Lung (tissue), 12 donors: ENCODE results near the gene TIMP3. TPM values are rescaled to one million over a fixed set of nuclear protein-coding genes. Genes with fewer than 3 reads are reported as not detected.
"Not testable (repeated sequence)": the region's sequence is repeated elsewhere in the genome, so short reads cannot be mapped to it uniquely, and the experiment has no call there.

Experiments
- ATAC-seq: fragments of 200-7000 bp; cut with Tn5 transposase; one replicate; pipeline ENCODE4 v1.9.1; 2020; ENCODE audit warnings: moderate number of reproducible peaks; ENCODE audit not compliant: insufficient read depth, low FRiP score
- DNase-seq, 3 donors: peaks; one replicate each; pipeline ENCODE4 v3.0.0-alpha.2; 2013 to 2017
- H3K27ac ChIP-seq, 2 donors: one replicate each; pipeline ENCODE4 v1.5.1; 2013; ENCODE audit warnings: mild to moderate bottlenecking in 2 of 2, moderate library complexity in 2 of 2, control low read depth in 1 of 2, inconsistent platforms in 1 of 2, low read depth in 1 of 2, low read length in 1 of 2
- H3K27me3 ChIP-seq, 3 donors: one replicate each; pipeline ENCODE4 v1.5.1; 2013; ENCODE audit warnings: low read length in 2 of 3; ENCODE audit not compliant: control insufficient read depth in 3 of 3, insufficient read depth in 3 of 3
- H3K36me3 ChIP-seq, 4 donors: one replicate each; pipeline ENCODE4 v1.5.1; 2013; ENCODE audit warnings: low read length in 4 of 4, mild to moderate bottlenecking in 1 of 4, moderate library complexity in 1 of 4; ENCODE audit not compliant: control insufficient read depth in 4 of 4, insufficient read depth in 4 of 4
- H3K4me1 ChIP-seq, 5 donors: one replicate each; pipeline ENCODE4 v1.5.1; 2013; ENCODE audit warnings: low read length in 5 of 5, mild to moderate bottlenecking in 2 of 5, moderate library complexity in 1 of 5; ENCODE audit not compliant: control insufficient read depth in 5 of 5, insufficient read depth in 5 of 5
- H3K4me3 ChIP-seq: one replicate; pipeline ENCODE4 v1.5.1; 2013; ENCODE audit warnings: mild to moderate bottlenecking, control low read depth, moderate library complexity
- H3K9ac ChIP-seq, 2 donors: one replicate each; pipeline ENCODE4 v1.5.1; 2013; ENCODE audit warnings: low read length in 2 of 2, control low read depth in 1 of 2; ENCODE audit not compliant: insufficient read depth in 1 of 2
- H3K9me3 ChIP-seq, 4 donors: one replicate each; pipeline ENCODE4 v1.5.1; 2013; ENCODE audit warnings: low read length in 3 of 4, mild to moderate bottlenecking in 1 of 4, moderate library complexity in 1 of 4; ENCODE audit not compliant: control insufficient read depth in 4 of 4, insufficient read depth in 3 of 4
- CTCF ChIP-seq: IDR thresholded peaks from 2 replicates; pipeline ENCODE4 v1.5.1; 2012; ENCODE audit warnings: mild to moderate bottlenecking; ENCODE audit errors: control extremely low read depth, extremely low read depth
- WGBS, 2 donors: extraction: QIAGEN DNeasy Blood & Tissue Kit; methylation state at CpG; one replicate each; pipeline ENCODE4 v1.1.7; 2013; 5-methylcytosine and 5-hydroxymethylcytosine counted together
- polyA plus RNA-seq, 2 donors: library from polyadenylated mRNA; stranded (reverse); fragments of 200-250 nt; gene quantifications; one replicate each; pipeline ENCODE4 v1.2.1, GENCODE V29; 2013
- total RNA-seq, 2 donors: library from RNA; depleted of rRNA in 1 of 2; stranded (reverse); fragments of >200 nt in 1 of 2; gene quantifications; one replicate each; pipeline ENCODE4 v1.2.1, GENCODE V29; 2014 to 2021
- donor health status: control.
- donor health status: control.
- donor health status: Bipolar disorder and iron deficiency.
- donor health status: healthy.
- donor health status: DM: yes; HTN: yes; CAD: no.

Gene TIMP3
- total and polyA plus RNA-seq, 4 donors = 129 to 547 (median 239) TPM

GRCh38 chr22:32868946-32869345, 67.4 kb downstream of the TIMP3 start:
- Histone ChIP-seq H3K27ac (no peak overlapping the region), H3K9me3 (peaks cover 0 to 2% (median 0%) of the 10 kb centered on the region in 4 donors), H3K36me3 (no peaks in the 10 kb centered on the region), H3K4me1 (no peaks in the 10 kb centered on the region), H3K9ac (no peak overlapping the region), H3K27me3 (no peaks in the 10 kb centered on the region), H3K4me3 (no peak overlapping the region)
- WGBS, 2 donors = 84% methylated on average over 6 of the region's 6 CpGs
- DNase-seq = no peak
- ATAC-seq = no peak
- no peak for TF ChIP-seq CTCF

GRCh38 chr22:32870474-32870873, 69.0 kb downstream of the TIMP3 start:
- no peak overlapping the region for H3K9ac ChIP-seq
- no peak overlapping the region for H3K4me3 ChIP-seq
- H3K27ac ChIP-seq = no peak overlapping the region
- no peak for ATAC-seq
- peaks cover 0 to 3% (median 0%) of the 10 kb centered on the region in 5 donors for H3K4me1 ChIP-seq
- peaks cover 0 to 2% (median 0%) of the 10 kb centered on the region in 4 donors for H3K9me3 ChIP-seq
- H3K27me3 ChIP-seq = no peaks in the 10 kb centered on the region
- DNase-seq = no peak
- H3K36me3 ChIP-seq = no peaks in the 10 kb centered on the region
- TF ChIP-seq CTCF = no peak

GRCh38 chr22:32873604-32874003, 72.1 kb downstream of the TIMP3 start:
- not testable (repeated sequence) for DNase-seq, H3K4me1 ChIP-seq, ATAC-seq, H3K4me3 ChIP-seq, H3K9ac ChIP-seq, H3K27ac ChIP-seq, H3K9me3 ChIP-seq, H3K36me3 ChIP-seq, H3K27me3 ChIP-seq
- 87 to 92% methylated on average over 5 of the region's 5 CpGs for whole genome bisulfite sequencing, 2 donors

GRCh38 chr22:32874385-32874784, 72.9 kb downstream of the TIMP3 start:
- H3K27me3 ChIP-seq = peaks cover 0 to 8% (median 0%) of the 10 kb centered on the region in 3 donors
- 71 to 90% methylated on average over 4 of the region's 4 CpGs for WGBS, 2 donors

More at GRCh38 chr22:32874385-32874784, 72.9 kb downstream of the TIMP3 start:
- no peak overlapping the region for H3K4me3 ChIP-seq
- H3K9me3 ChIP-seq = peaks cover 0 to 2% (median 0%) of the 10 kb centered on the region in 4 donors
- no peaks in the 10 kb centered on the region for H3K36me3 ChIP-seq
- H3K4me1 ChIP-seq = peaks cover 0 to 3% (median 0%) of the 10 kb centered on the region in 5 donors
- no peak overlapping the region for H3K27ac ChIP-seq
- TF ChIP-seq CTCF = no peak
- DNase-seq = no peak
- ATAC-seq = no peak
- H3K9ac ChIP-seq = no peak overlapping the region
